Thoracic aorta (tissue), 2 donors: ENCODE data around the gene U2AF2. TPM values are rescaled to one million over a fixed set of nuclear protein-coding genes. Genes with fewer than 3 reads are reported as not detected.

Source experiments
- ATAC-seq: fragments of 150-250 bp; one replicate; pipeline ENCODE4 v1.8.0; 2017; ENCODE audit warnings: low read depth; ENCODE audit not compliant: insufficient number of reproducible peaks, low FRiP score
- DNase-seq: peaks from one replicate; pipeline ENCODE4 v3.0.0-alpha.2; 2020; ENCODE audit warnings: low spot score
- H3K27ac ChIP-seq, 2 donors: fragments of 200-600 bp; sonication (generic); 1 replicate in 1 of 2; 2 replicates in 1 of 2; pipeline ENCODE4 v1.5.1; 2016; ENCODE audit warnings: mild to moderate bottlenecking in 2 of 2, moderate library complexity in 2 of 2
- H3K27me3 ChIP-seq: fragments of 200-600 bp; sonication (generic); replicated peaks from 2 replicates; pipeline ENCODE4 v1.6.0; 2016; ENCODE audit warnings: mild to moderate bottlenecking; ENCODE audit not compliant: insufficient read depth
- H3K36me3 ChIP-seq: fragments of 200-600 bp; sonication (generic); one replicate; pipeline ENCODE4 v1.5.1; 2016
- H3K4me1 ChIP-seq, 2 donors: fragments of 200-600 bp; sonication (generic); 1 replicate in 1 of 2; 2 replicates in 1 of 2; pipeline versions ENCODE4 v1.5.1 to v1.6.0; 2016; ENCODE audit warnings: low read depth in 2 of 2, mild to moderate bottlenecking in 1 of 2; ENCODE audit not compliant: control insufficient read depth in 1 of 2
- H3K4me3 ChIP-seq: fragments of 200-600 bp; sonication (generic); 2 replicates; pipeline ENCODE4 v1.5.1; 2016; ENCODE audit warnings: mild to moderate bottlenecking
- H3K9me3 ChIP-seq: fragments of 200-600 bp; sonication (generic); 2 replicates; pipeline ENCODE4 v1.5.1; 2016
- total RNA-seq, 2 donors: library from RNA; depleted of rRNA; stranded (reverse); fragments of >200 nt; gene quantifications; one replicate each; pipeline versions ENCODE4 v1.1.0 to v1.2.3, GENCODE V29; 2016
- TF ChIP-seq, protein P1 (sequence below): fragments of 200-600 bp; sonication (generic); IDR thresholded peaks from one replicate; pipeline ENCODE4 v1.5.1; 2019; ENCODE audit warnings: antibody characterized with exemption

U2AF2 gene
- total RNA-seq, 2 donors from 2014 or later = 77.3 to 106 TPM

DNA sequence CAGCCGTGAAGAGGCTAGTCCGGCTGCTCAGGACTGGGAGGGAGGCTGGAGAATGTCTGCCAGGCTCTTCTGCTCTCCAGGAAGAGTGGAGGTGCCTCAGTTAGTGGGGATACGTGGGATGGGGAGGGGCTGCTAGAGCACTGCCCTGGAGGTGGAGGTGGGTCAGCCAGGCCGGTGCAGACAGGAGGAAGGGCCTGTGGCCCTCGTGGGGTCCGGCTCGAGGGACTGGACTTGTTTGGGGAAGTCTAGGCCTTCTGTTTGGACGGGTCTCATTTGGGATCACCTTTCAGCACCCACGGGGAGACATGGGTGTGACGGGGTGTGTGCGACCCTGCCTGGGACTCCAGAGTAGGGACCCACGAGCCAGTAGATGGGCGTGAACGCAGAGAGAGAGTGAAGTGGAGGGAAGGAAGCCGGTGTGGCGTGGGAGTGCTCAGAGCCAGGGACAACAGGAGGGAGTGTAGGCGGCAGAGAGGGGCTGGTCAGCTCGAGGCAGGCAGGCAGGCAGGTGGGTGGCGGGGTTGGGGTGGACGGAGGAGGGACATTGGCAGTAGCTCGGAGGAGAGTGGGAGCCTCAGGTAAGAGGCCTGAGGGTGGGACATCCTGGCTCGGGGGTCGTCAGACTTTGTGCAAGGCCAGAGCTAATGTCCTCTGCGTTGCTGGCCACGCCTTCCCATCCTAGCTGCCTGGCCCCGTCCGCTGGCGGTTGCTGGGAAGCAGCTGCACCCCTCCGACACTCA is 31.6 kb downstream of the U2AF2 start:
- TF ChIP-seq, protein P1, sequence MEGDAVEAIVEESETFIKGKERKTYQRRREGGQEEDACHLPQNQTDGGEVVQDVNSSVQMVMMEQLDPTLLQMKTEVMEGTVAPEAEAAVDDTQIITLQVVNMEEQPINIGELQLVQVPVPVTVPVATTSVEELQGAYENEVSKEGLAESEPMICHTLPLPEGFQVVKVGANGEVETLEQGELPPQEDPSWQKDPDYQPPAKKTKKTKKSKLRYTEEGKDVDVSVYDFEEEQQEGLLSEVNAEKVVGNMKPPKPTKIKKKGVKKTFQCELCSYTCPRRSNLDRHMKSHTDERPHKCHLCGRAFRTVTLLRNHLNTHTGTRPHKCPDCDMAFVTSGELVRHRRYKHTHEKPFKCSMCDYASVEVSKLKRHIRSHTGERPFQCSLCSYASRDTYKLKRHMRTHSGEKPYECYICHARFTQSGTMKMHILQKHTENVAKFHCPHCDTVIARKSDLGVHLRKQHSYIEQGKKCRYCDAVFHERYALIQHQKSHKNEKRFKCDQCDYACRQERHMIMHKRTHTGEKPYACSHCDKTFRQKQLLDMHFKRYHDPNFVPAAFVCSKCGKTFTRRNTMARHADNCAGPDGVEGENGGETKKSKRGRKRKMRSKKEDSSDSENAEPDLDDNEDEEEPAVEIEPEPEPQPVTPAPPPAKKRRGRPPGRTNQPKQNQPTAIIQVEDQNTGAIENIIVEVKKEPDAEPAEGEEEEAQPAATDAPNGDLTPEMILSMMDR = no peak
- no peaks in the 10 kb centered on the region for H3K27me3 ChIP-seq
- H3K4me1 ChIP-seq = no peaks in the 10 kb centered on the region
- DNase-seq = no peak
- H3K9me3 ChIP-seq = no peaks in the 10 kb centered on the region
- peaks cover 45% of the 10 kb centered on the region for H3K36me3 ChIP-seq
- no peak overlapping the region for H3K27ac ChIP-seq
- no peak overlapping the region for H3K4me3 ChIP-seq
- no peak for ATAC-seq

DNA sequence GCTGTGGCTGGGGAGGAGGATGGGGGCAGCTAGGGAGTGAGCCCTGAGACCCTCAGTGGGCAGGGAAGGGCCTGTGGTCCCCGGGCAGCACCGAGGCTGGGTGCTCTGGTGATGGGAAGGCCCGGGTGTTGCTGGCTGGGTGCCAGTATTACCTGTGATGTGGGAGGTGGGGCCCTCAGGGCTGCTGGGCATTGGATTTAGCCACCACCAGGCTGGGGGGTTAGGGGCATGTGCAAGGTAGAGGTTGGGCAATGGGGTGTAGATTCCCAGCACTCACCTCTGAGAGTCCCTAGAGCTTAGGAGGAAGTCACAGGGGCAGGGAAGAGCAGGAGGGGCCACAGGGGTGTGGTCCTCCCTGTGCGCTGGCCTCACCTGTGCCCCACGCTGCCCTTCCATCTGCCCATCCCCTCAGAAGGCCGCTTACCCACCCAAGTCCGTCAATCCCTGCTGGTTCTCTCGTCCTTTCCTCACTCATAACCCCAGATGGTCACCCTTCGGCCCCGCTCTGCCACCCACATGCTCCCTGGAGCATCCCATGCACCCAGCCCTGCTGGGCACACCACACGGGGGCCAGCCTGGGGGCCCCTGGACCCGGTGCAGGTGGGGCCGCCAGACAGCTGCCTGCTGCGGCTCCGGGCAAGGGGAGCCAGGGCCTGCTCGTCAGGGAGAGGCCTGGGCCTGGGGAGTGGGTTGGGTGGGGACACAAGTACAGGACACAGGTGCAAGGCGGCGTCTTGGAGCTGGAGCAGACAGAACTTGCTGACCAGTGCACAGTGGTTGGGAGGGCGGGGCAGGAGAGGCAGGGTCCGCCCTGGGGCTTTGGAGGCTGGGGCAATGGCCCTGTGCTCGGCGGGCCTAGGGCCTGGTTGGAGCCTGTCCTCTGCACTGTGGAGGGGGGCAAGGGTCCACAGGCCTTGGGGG is 32.7 kb downstream of the U2AF2 start:
- H3K9me3 ChIP-seq = no peaks in the 10 kb centered on the region
- peaks cover 52% of the 10 kb centered on the region for H3K36me3 ChIP-seq
- DNase-seq (no peak), ATAC-seq (no peak)
- H3K4me3 ChIP-seq = no peak overlapping the region
- no peaks in the 10 kb centered on the region for H3K27me3 ChIP-seq
- no peak overlapping the region for H3K27ac ChIP-seq
- no peaks in the 10 kb centered on the region for H3K4me1 ChIP-seq
- TF ChIP-seq, protein P1 = no peak

DNA sequence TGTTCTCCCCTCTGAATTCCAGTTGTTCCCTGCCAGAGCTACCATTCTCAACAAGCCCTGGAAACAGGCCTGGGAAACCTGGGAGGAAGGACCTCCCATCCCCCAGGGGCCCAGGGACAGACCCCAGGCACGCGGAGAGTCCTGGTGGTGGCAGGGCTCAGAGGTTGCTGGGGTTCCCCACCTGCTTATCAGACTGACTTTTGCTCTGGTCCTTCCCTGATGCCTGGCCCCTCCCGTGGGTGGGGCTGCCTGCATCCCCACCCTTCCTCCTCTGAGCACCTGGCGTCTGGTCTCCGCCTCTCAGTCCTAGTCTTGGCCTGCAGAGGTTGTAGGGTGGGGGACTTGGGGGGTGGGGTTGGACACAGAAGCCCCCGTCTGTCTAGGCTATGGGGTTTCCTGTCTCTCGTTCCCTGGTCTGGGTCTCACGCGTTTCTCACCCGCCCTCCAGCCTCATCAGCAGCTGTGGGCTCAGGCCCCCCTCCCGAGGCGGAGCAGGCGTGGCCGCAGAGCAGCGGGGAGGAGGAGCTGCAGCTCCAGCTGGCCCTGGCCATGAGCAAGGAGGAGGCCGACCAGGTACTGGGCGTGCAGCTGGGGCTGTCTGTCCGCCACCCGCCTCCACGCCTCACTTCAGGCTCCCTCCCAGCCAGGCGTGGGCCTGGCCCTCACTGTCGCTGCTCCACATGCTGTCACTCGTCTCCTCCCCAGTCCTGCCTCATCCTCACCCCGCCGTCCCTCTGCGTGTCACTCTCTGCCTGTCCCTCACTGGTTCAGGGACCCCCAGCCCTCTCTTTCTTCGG is 33.8 kb downstream of the U2AF2 start:
- no peak overlapping the region for H3K4me3 ChIP-seq
- no peak for DNase-seq
- H3K27me3 ChIP-seq = no peaks in the 10 kb centered on the region
- TF ChIP-seq, protein P1 = no peak
- H3K9me3 ChIP-seq = no peaks in the 10 kb centered on the region
- H3K27ac ChIP-seq = no peak overlapping the region
- no peaks in the 10 kb centered on the region for H3K4me1 ChIP-seq
- ATAC-seq = no peak
- peaks cover 61% of the 10 kb centered on the region for H3K36me3 ChIP-seq

DNA sequence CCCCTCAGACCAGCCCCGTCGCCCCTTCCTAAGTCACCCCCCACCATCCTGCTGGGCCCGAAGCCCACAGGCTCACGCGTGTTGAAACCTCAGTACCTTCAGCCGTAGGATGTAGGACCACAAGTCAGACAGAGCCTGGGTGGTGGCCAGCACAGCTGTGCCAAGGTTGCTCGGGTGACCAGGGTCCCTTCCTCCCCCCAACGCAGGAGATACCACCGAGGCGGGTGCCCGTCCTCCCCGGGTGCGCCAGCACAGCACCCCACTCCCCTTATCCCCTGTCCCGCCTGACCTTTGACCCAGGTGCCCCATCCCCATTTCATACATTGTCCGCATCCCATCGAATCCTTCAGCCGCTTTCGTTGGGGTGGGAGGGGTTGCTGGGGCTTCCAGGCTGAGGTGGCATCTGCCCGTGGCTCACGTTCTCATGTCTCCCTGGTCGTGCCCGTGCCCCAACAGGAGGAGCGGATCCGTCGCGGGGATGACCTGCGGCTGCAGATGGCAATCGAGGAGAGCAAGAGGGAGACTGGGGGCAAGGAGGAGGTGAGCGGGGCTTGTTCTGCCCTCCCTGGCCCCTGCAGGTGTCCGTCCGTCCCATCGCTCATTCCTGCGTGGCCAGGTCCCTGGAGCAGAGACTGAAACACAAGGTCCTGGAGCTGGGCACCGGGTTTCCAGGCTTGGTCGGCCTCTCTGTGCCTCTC is 34.7 kb downstream of the U2AF2 start:
- DNase-seq (no peak), ATAC-seq (no peak)
- TF ChIP-seq, protein P1 = no peak
- Histone ChIP-seq H3K9me3 (no peaks in the 10 kb centered on the region), H3K4me1 (no peaks in the 10 kb centered on the region), H3K4me3 (no peak overlapping the region), H3K27ac (no peak overlapping the region), H3K36me3 (peaks cover 68% of the 10 kb centered on the region), H3K27me3 (no peaks in the 10 kb centered on the region)
